WI38 (cell line): Measurements from ENCODE around the gene TCF12.

Experiments
- H3K4me3 ChIP-seq: 2 replicates; pipeline ENCODE4 v1.5.1; 2011; ENCODE audit warnings: low read depth, mild to moderate bottlenecking, control low read depth, low read length
- TF ChIP-seq, protein P1 (sequence below): IDR thresholded peaks from 2 replicates; pipeline ENCODE4 v1.5.1; 2012; ENCODE audit warnings: low read depth, mild to moderate bottlenecking, control low read depth, low read length

TCF12 gene

GRCh38 chr15:57184502-57184901, 266.1 kb downstream of the TCF12 start:
- H3K4me3 ChIP-seq = no peak overlapping the region
- TF ChIP-seq, protein P1, sequence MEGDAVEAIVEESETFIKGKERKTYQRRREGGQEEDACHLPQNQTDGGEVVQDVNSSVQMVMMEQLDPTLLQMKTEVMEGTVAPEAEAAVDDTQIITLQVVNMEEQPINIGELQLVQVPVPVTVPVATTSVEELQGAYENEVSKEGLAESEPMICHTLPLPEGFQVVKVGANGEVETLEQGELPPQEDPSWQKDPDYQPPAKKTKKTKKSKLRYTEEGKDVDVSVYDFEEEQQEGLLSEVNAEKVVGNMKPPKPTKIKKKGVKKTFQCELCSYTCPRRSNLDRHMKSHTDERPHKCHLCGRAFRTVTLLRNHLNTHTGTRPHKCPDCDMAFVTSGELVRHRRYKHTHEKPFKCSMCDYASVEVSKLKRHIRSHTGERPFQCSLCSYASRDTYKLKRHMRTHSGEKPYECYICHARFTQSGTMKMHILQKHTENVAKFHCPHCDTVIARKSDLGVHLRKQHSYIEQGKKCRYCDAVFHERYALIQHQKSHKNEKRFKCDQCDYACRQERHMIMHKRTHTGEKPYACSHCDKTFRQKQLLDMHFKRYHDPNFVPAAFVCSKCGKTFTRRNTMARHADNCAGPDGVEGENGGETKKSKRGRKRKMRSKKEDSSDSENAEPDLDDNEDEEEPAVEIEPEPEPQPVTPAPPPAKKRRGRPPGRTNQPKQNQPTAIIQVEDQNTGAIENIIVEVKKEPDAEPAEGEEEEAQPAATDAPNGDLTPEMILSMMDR = no peak

DNA sequence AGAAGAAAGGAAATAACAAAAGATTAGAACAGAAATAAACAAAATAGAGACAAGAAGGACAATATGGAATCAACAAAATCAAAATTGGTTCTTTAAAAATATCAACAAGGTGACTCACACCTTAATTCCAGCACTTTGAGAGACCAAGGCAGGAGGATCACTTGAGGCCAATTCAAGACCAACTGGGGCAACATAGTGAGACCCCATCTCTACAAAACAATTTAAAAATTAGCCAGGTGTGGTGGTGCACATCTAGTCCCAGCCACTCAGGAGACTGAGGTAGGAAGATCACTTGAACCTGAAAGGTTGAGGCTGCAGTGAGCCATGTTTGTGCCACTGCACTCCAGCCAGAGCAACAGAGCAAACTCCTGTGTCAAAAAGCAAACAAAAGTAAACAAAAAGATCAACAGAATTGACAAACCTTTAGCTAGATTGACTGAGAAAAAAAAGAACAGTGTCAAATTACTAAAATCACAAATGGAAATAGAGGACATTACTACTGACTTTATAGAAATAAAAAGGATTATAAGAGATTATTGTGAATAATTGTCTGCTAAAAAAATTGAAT, 267.1 kb downstream of the TCF12 start:
- TF ChIP-seq, protein P1 = no peak
- H3K4me3 ChIP-seq = no peak overlapping the region

- H3K4me3 ChIP-seq = no peak overlapping the region
- TF ChIP-seq, protein P1 = no peak
Observed at GRCh38 chr15:57189466-57189865, 271.0 kb downstream of the TCF12 start.

DNA sequence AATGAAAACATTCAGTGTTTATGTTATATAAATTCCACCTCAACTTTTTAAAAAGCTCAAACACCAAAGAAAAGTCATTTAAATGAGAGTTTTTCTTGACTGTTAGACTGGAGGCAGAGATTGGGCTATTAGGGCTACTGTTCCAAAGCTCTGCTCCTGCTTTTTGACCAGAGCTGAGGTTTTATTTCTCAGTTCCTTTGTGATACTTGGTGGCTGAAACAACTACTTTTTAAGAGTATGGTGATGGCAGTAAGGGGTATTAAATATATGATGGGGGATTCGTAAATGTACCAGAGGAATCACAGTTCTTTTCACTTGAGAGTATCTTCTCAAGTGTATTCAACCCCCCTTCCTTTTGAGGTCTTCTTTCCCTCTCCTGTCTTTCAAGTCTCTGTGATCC, 271.8 kb downstream of the TCF12 start:
- H3K4me3 ChIP-seq = no peak overlapping the region
- TF ChIP-seq, protein P1 = no peak

- TF ChIP-seq, protein P1 = no peak
- no peak overlapping the region for H3K4me3 ChIP-seq
Observed at GRCh38 chr15:57193161-57193560, 274.7 kb downstream of the TCF12 start.

DNA sequence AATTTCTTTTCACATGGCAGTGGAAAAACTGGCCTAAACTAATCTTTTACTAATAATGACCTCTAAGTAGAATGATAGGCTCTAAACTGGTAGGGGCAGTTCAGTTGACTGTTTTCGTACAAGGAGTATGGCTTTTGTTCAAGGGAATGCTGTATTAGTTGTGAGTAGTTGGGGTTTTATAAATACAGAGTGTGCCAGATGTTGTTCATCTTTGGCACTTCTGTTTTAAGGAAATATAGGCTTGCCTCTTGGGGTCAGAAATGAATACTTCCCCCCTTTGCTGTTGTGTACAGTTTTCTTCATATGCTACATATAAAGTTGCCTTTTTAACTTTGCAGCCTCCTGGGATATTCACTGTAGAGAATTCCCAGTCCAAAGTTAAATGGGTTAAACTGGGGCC, 276.9 kb downstream of the TCF12 start:
- H3K4me3 ChIP-seq = no peak overlapping the region
- TF ChIP-seq, protein P1 = no peak

- H3K4me3 ChIP-seq = no peak overlapping the region
- TF ChIP-seq, protein P1 = no peak
Observed at GRCh38 chr15:57196865-57197264, 278.4 kb downstream of the TCF12 start.
